ENCODE results near the gene FBN2.

The FBN2 gene

GRCh38 chr5:128349044-128349858 lies 188.8 kb downstream of the FBN2 start:
- TF ChIP-seq ZNF274 (IDR thresholded peaks at IDR 0.05; ENCODE audit: low read depth, low read length) = no peak
- no peak for TF ChIP-seq YY1 (IDR thresholded peaks at IDR 0.05; ENCODE audit: insufficient read depth, insufficient read length)
- no peak for TF ChIP-seq SUZ12 (IDR thresholded peaks at IDR 0.05; ENCODE audit: extremely low read depth, insufficient read depth, insufficient read length)
- no peaks in the 10 kb centered on the region for H3K9me3 ChIP-seq (ENCODE audit: insufficient read depth, low read length)
- DNase-seq (ENCODE audit: low read depth, low spot score) = no peak
- H3K4me3 ChIP-seq (ENCODE audit: insufficient read length, low read depth) = no peak overlapping the region
- H3K4me1 ChIP-seq (ENCODE audit: insufficient read depth, insufficient read length) = no peaks in the 10 kb centered on the region
- peaks cover 34% of the 10 kb centered on the region for H3K36me3 ChIP-seq (ENCODE audit: insufficient read depth, insufficient read length, low read length)
- H3K9ac ChIP-seq (ENCODE audit: insufficient read length, low read depth) = no peak overlapping the region
- H3K27me3 ChIP-seq (ENCODE audit: insufficient read depth, insufficient read length) = no peaks in the 10 kb centered on the region

GRCh38 chr5:128346038-128346437 lies 192.0 kb downstream of the FBN2 start:
- no peak for DNase-seq (ENCODE audit: low read depth, low spot score)
- Histone ChIP-seq H3K4me1 (ENCODE audit: insufficient read depth, insufficient read length) (no peaks in the 10 kb centered on the region), H3K27me3 (ENCODE audit: insufficient read depth, insufficient read length) (no peaks in the 10 kb centered on the region), H3K36me3 (ENCODE audit: insufficient read depth, insufficient read length, low read length) (peaks cover 48% of the 10 kb centered on the region), H3K4me3 (ENCODE audit: insufficient read length, low read depth) (no peak overlapping the region), H3K9ac (ENCODE audit: insufficient read length, low read depth) (no peak overlapping the region), H3K9me3 (ENCODE audit: insufficient read depth, low read length) (no peaks in the 10 kb centered on the region)
- TF ChIP-seq ZNF274 (IDR thresholded peaks at IDR 0.05; ENCODE audit: low read depth, low read length) = no peak
- TF ChIP-seq YY1 (IDR thresholded peaks at IDR 0.05; ENCODE audit: insufficient read depth, insufficient read length) = no peak
- TF ChIP-seq SUZ12 (IDR thresholded peaks at IDR 0.05; ENCODE audit: extremely low read depth, insufficient read depth, insufficient read length) = no peak

- Histone ChIP-seq H3K9ac (ENCODE audit: insufficient read length, low read depth) (no peak overlapping the region), H3K4me3 (ENCODE audit: insufficient read length, low read depth) (no peak overlapping the region)
- no peak for TF ChIP-seq ZNF274 (IDR thresholded peaks at IDR 0.05; ENCODE audit: low read depth, low read length)
- TF ChIP-seq SUZ12 (IDR thresholded peaks at IDR 0.05; ENCODE audit: extremely low read depth, insufficient read depth, insufficient read length) = no peak
- no peak for TF ChIP-seq YY1 (IDR thresholded peaks at IDR 0.05; ENCODE audit: insufficient read depth, insufficient read length)
Measured at GRCh38 chr5:128345247-128345646, 192.8 kb downstream of the FBN2 start.

GRCh38 chr5:128343168-128343567 lies 194.9 kb downstream of the FBN2 start:
- no peak overlapping the region for H3K9ac ChIP-seq (ENCODE audit: insufficient read length, low read depth)
- TF ChIP-seq SUZ12 (IDR thresholded peaks at IDR 0.05; ENCODE audit: extremely low read depth, insufficient read depth, insufficient read length) (no peak), ZNF274 (IDR thresholded peaks at IDR 0.05; ENCODE audit: low read depth, low read length) (no peak)

More at GRCh38 chr5:128345247-128345646, 192.8 kb downstream of the FBN2 start:
- no peak for DNase-seq (ENCODE audit: low read depth, low spot score)
- Histone ChIP-seq H3K27me3 (ENCODE audit: insufficient read depth, insufficient read length) (no peaks in the 10 kb centered on the region), H3K36me3 (ENCODE audit: insufficient read depth, insufficient read length, low read length) (peaks cover 45% of the 10 kb centered on the region), H3K4me1 (ENCODE audit: insufficient read depth, insufficient read length) (no peaks in the 10 kb centered on the region), H3K9me3 (ENCODE audit: insufficient read depth, low read length) (no peaks in the 10 kb centered on the region)

GRCh38 chr5:128341056-128341455 lies 197.0 kb downstream of the FBN2 start:
- Histone ChIP-seq H3K27me3 (ENCODE audit: insufficient read depth, insufficient read length) (no peaks in the 10 kb centered on the region), H3K9ac (ENCODE audit: insufficient read length, low read depth) (no peak overlapping the region), H3K4me3 (ENCODE audit: insufficient read length, low read depth) (no peak overlapping the region), H3K9me3 (ENCODE audit: insufficient read depth, low read length) (no peaks in the 10 kb centered on the region), H3K36me3 (ENCODE audit: insufficient read depth, insufficient read length, low read length) (peaks cover 59% of the 10 kb centered on the region), H3K4me1 (ENCODE audit: insufficient read depth, insufficient read length) (no peaks in the 10 kb centered on the region)
- DNase-seq (ENCODE audit: low read depth, low spot score) = no peak
- TF ChIP-seq ZNF274 (IDR thresholded peaks at IDR 0.05; ENCODE audit: low read depth, low read length) = no peak
- no peak for TF ChIP-seq SUZ12 (IDR thresholded peaks at IDR 0.05; ENCODE audit: extremely low read depth, insufficient read depth, insufficient read length)
- no peak for TF ChIP-seq YY1 (IDR thresholded peaks at IDR 0.05; ENCODE audit: insufficient read depth, insufficient read length)

More at GRCh38 chr5:128343168-128343567, 194.9 kb downstream of the FBN2 start:
- no peak for DNase-seq (ENCODE audit: low read depth, low spot score)
- Histone ChIP-seq H3K36me3 (ENCODE audit: insufficient read depth, insufficient read length, low read length) (peaks cover 46% of the 10 kb centered on the region), H3K4me3 (ENCODE audit: insufficient read length, low read depth) (no peak overlapping the region), H3K4me1 (ENCODE audit: insufficient read depth, insufficient read length) (no peaks in the 10 kb centered on the region), H3K27me3 (ENCODE audit: insufficient read depth, insufficient read length) (no peaks in the 10 kb centered on the region), H3K9me3 (ENCODE audit: insufficient read depth, low read length) (no peaks in the 10 kb centered on the region)

- Histone ChIP-seq H3K4me1 (ENCODE audit: insufficient read depth, insufficient read length) (no peaks in the 10 kb centered on the region), H3K27me3 (ENCODE audit: insufficient read depth, insufficient read length) (no peaks in the 10 kb centered on the region), H3K4me3 (ENCODE audit: insufficient read length, low read depth) (no peak overlapping the region), H3K9me3 (ENCODE audit: insufficient read depth, low read length) (no peaks in the 10 kb centered on the region), H3K9ac (ENCODE audit: insufficient read length, low read depth) (no peak overlapping the region), H3K36me3 (ENCODE audit: insufficient read depth, insufficient read length, low read length) (peaks cover 63% of the 10 kb centered on the region)
- no peak for DNase-seq (ENCODE audit: low read depth, low spot score)
- TF ChIP-seq ZNF274 (IDR thresholded peaks at IDR 0.05; ENCODE audit: low read depth, low read length) (no peak), SUZ12 (IDR thresholded peaks at IDR 0.05; ENCODE audit: extremely low read depth, insufficient read depth, insufficient read length) (no peak), YY1 (IDR thresholded peaks at IDR 0.05; ENCODE audit: insufficient read depth, insufficient read length) (no peak)
Measured at GRCh38 chr5:128340648-128341047, 197.4 kb downstream of the FBN2 start.

GRCh38 chr5:128339585-128339984 lies 198.5 kb downstream of the FBN2 start:
- Histone ChIP-seq H3K36me3 (ENCODE audit: insufficient read depth, insufficient read length, low read length) (peaks cover 67% of the 10 kb centered on the region), H3K9me3 (ENCODE audit: insufficient read depth, low read length) (no peaks in the 10 kb centered on the region), H3K9ac (ENCODE audit: insufficient read length, low read depth) (no peak overlapping the region), H3K27me3 (ENCODE audit: insufficient read depth, insufficient read length) (no peaks in the 10 kb centered on the region), H3K4me3 (ENCODE audit: insufficient read length, low read depth) (no peak overlapping the region), H3K4me1 (ENCODE audit: insufficient read depth, insufficient read length) (no peaks in the 10 kb centered on the region)
- TF ChIP-seq SUZ12 (IDR thresholded peaks at IDR 0.05; ENCODE audit: extremely low read depth, insufficient read depth, insufficient read length) (no peak), ZNF274 (IDR thresholded peaks at IDR 0.05; ENCODE audit: low read depth, low read length) (no peak), YY1 (IDR thresholded peaks at IDR 0.05; ENCODE audit: insufficient read depth, insufficient read length) (no peak)
- no peak for DNase-seq (ENCODE audit: low read depth, low spot score)
